Renal cortex interstitium (tissue), 11 donors: Measurements from ENCODE around the gene HSF2BP. TPM values are rescaled to one million over a fixed set of nuclear protein-coding genes. Genes with fewer than 3 reads are reported as not detected.
"Not testable (repeated sequence)": the region's sequence is repeated elsewhere in the genome, so short reads cannot be mapped to it uniquely, and the experiment has no call there.

Source experiments
- DNase-seq, 11 donors: peaks; one replicate each; pipeline ENCODE4 v3.0.0-alpha.2; 2013; ENCODE audit warnings: low read depth in 9 of 11, low spot score in 4 of 11; ENCODE audit errors: extremely low read depth in 1 of 11
- polyA plus RNA-seq, 3 donors: library from polyadenylated mRNA; unstranded; fragments of 120-200 nt; gene quantifications; one replicate each; pipeline ENCODE4 v1.2.1, GENCODE V29; 2013; ENCODE audit not compliant: insufficient read length in 3 of 3

HSF2BP gene
- polyA plus RNA-seq, 3 donors: 1.6 to 2.3 (median 2.3) TPM

DNA sequence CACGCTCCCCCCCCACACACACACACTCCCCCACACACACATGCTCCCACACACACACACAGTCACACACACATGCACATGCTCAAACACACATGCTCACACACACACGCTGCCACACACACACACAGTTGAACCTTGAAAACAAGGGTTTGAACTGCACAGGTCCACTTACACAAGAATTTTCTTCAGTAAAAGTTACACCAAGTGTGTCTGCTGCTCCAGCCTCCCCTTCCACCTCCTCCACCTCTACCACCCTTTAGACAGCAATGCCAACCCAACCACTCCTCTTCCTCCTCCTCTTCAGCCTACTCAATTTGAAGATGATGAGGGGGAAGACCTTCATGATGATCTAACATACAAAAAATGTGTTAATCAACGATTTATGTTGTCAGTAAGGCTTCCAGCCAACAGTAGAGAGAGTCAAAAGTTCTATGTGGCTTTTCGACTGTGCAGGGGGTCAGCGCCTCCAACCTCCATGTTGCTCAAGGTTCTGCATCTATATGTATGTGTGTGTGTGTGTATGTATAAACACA lies 26.8 kb downstream of the HSF2BP start:
- no peak for DNase-seq

DNA sequence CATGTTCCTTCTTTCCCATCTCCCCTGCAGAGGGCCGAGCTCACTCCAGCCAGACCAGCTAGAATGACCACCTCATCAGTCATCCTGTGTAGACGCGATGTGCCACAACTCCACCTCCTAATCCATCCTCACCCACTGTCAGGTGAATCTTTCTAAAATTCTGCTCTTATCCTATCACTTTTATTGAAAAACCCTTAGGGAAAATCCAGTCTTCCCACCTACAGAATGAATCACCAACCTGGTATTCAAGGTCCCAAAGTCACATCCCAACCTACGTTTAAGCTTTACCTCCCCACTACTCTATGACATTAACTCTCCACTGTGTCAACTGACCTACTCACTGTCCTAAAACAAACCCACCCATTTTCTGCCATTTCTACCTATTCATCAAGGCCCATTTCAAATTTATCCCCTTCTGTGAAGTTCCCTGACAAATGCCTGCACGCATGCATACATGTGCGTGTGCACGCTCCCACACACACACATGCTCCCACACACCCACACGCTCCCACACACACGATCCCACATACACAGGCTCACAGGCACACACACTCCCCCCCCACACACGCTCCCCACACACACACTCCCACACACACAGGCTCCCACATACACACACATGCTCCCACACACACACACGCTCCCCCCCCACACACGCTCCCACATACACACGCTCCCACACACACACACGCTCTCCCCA lies 27.7 kb downstream of the HSF2BP start:
- no peak for DNase-seq

DNA sequence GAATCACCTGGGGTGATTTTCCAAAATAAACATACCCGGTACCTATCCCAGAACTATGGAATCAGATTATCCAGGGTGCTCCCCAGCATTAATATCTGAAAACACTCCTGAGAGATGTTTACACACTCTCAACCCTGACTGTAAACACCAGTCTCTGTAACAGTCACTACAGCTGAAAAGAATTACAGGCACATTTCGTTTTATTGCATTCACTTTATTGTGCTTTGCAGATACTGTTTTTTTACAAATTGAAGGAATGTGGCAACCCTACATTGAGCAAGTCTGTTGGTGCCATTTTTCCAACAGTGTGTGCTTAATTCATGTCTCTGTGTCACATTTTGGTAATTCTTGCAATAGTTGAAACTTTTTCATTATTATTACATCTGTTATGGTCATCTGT lies 31.8 kb downstream of the HSF2BP start:
- DNase-seq: no peak

DNA sequence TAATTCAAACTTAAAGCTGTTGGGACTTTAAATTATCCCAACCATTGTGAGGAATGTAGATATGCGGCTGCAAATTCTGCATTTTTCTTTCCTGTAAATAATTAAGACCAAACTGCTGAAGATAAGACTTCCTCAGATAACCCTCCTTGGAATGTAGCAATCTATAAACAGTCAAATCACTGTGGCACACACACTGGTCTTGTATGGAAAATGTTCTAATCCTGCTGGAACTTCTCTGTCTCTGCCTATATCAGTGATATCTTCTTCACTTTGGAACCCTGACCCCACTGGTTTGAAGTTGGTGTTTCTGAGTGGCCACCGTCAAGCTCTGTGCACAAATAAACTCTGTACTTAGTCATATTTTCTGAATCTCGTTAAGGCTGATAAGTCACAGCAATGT lies 32.9 kb downstream of the HSF2BP start:
- no peak for DNase-seq

DNA sequence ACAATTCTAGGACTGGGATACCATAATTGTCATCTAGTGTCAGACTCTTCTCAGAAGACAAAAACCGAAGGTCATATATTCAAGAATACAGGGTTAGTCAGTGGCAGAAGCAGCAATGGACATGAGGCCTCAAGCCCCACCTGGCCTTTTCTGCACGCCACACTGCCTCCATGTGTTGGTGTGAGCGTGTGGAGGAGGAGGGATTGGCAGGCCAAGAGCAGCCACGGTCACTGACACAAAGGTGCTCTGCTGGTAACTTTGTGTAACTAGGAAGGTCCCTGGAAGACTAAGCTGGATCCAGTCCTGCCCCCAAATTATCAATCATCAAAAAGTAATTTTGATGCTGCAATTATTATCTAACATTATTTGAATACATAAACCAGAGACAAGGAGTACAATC lies 34.9 kb downstream of the HSF2BP start:
- DNase-seq: no peak

DNA sequence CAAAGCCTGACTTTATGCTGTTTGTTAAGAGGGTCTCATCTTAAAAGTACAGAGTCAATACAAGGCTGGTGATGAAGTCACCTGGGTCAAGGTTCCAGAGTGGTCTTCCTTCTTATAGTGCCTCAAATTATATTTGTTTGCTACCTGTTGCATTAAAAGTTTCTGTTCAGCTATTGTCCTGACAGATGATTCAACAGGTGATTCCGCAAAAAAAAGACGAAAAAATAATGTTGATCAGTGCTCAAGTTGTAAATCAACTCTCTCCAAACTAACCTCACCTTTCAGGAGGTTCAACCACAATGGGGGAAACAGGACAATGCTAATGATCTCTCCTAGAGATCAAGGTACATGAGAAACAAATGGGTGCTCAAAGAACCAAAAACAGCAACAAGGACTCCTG lies 35.7 kb downstream of the HSF2BP start:
- DNase-seq: no peak

DNA sequence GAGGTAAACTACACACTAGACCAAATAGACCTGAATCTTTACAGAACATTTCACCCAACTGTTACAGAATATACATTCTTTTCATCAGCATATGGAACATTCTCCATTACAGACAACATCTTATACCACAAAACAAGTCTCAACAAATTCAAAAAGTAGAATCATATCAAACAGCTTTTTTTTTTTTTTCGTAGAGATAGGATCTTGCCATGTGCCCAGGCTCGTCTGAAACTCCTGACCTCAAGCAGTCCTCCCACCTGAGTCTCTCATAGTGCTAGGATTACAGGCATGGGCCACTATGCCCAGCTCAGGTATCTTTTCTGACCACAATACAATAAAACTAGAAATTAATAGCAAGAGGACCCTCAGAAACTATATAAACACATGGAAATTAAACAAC lies 36.5 kb downstream of the HSF2BP start:
- no peak for DNase-seq

DNA sequence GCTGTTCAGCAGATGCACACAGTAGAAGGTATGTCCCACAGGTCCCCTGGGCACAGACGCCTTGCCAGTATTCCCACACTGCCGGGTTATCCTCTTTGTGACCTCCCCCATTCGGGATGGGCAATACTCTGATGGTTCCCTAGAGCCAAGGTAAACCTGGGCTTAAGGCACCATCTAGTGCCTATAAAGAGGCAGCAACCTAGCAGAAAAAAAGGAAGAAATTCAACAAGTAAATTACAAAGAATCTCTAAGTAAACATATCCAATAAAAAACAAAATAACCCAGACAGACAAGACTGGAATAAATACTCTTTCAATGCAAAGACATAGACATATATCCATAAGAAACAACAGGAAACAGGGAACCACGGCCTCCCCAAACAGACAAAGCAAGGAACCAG lies 39.4 kb downstream of the HSF2BP start:
- DNase-seq: no peak

DNA sequence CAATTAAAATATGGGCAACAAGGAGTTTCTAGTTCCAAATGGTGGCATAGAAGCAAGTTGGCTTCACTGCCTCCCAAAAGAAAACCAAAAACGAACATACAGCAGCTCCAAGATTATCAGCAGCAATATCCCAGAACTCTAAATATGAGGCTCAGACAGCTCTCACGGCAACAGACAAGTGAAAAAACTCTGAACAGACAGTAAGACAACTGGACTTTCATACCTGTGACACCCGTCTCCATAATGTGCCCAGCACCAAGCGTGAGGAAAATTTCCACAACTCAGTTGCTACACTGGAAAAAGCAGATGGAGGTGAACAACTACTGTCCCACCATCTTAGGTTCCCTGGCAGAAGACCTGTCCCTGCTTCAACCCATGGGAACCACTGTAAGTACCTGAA lies 39.9 kb downstream of the HSF2BP start:
- DNase-seq: no peak

DNA sequence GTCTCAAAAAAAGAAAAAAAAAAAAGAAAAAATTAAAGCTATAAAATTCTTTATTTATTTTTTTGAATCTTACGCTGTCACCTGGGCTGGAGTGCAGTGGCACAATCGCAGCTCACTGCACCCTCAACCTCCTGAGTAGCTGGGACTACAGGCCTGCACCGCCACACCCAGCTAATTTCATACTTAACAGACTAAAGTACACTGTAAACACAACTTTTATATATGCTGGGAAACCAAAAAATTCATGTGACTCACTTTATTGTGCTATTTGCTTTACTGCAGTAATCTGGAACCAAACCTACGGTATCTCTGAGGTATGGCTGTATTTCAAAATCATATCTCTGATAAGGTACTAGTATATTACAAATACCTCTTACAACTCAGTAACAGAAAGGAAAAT lies 40.3 kb downstream of the HSF2BP start:
- no peak for DNase-seq

DNA sequence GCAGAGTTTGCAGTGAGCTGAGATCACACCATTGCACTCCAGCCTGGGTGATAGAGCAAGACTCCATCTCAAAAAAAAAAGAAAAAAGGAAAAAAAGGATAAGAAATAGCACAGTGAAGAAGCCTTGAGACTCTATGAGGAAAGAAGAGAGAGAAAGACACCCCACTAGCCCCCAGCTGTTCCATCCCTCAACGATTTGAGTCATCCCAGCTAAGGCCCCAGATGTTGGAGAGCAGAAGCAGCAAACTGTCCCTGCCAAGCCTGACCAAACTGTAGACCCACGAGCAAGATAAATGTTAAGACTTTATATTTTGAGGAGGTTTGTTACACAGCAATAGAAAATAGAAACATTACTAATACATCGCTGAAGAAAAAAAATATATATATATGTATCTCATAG lies 42.4 kb downstream of the HSF2BP start:
- not testable (repeated sequence) for DNase-seq

DNA sequence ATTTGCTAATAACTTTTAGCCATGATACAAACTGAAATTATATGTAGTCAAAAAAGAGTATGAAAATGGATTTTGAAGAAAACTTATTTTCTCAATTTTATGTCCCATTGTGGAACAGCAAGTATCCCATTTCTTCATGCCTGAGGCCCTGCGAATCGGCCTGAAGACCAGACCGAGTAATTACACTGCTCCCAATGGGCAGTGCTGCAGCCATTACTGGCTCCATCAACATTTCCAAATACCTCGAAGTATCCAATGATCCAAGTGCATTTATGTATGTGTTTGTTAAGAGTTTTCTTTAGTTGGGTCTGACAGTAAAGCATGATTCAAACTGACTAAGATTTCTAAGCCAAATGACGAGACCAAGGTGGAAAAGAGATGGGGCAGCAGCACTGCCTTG lies 44.4 kb downstream of the HSF2BP start:
- no peak for DNase-seq

DNA sequence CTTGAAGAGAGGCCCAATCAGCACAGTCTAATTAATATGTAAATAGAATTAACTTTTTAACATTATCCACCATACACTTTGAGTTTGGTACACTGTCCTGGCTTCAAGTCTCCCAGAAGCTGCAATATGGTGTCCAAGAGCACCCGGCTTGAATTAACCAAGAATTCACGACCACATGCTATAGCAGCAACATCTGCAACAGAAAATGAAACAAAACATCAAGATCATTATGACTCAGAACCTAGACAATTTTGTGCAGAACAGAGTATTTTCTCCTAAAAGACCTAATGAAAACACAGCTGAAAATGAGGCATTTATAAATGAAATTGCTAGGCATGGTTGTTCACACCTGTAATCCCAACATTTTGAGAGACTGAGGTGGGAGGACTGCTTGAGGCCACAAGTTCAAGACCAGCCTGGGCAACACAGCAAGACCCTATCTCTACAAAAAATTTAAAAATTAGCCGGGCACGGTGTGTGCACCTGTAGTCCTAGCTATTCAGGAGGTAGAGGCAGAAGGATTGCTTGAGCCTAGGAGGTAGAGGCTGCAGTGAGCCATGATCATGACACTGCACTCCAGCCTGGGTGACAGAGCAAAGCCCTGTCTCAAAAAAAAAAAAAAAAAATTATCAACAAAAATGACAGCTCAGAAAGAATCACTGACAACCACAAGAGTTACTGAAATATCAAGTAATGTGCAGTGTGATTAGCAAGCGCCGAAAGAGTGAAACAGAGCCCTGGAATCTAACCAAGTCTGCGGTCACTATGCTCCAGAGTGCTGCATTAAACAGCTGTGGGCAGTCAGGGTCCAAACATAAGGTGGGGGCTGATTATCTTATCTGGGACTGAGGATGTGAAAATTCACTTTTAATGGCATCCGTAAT lies 45.3 kb downstream of the HSF2BP start:
- no peak for DNase-seq

DNA sequence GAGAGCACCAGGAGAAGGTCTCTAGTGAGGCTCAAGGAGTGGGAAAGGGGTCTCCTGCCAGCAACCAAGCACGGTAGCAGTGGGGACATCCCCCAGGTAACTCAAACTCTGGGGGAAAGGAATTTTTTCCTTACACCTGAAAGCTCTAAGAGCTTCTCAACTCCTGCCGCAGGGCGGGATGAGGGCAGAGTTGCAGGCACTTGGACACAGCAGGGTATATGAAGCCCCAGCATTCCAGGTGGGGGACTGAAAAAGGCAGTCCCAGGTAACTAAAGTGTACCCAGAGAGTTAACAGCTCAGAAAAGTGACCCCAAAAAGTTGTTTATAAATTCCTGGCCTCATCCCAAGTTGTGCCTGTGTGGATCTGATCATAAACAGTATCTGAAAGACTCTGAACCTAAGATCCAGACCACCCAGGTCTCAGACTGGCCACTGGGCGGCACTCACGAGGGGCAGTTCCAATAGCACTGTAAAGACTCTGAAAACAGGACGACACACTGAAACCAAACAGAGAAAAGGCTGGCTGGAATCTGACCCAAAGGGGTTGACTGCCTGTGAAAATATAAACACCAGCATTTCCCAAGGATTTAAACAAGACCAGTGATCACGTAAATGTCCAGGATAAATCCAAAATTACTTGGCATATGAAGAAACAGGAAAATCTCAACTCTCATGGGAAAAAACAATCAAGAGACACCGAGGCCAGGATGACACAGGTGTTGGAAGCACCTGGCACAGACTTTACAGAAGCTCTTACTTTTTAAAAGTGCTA lies 47.5 kb downstream of the HSF2BP start:
- DNase-seq: peak; percentile 18 to 57 (median 32)

DNA sequence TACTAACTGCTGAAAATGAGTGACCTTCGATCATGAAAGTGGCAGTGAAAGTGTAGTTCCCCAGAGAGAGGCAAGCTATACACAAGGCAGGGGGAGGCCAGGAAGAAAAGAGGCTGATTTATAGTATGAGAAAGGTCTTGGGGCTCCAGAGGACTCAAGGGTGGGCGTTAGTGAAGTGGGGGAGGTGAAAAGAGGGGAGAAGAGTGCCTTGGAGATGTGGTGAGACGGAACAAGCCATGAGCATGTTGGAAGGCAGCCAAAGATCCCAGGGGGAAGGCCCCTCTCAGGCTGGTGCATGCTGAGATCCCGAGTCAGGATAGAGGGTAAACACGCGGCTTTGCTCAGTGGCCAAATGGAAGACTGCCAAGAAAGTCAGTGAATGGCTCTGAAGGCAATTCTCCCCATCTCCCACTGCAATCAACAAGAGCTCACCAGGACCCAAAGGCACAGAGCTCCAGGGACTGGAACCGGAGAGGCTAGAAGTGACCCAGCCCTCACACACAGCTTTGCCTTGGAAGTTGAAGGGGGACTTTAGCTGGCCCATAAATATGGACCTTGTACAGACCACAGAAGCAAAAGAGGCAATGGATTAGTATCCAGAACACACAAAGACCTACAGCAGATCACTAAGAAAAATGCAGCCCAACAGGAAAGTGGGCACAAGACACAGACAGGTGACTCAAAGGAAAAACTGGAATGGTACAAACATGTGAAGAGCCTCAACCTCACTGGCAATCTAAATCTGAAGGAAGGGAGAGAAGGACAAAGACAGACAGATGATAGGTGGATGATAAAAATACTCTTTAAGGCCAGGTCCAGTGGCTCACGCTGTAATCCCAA lies 49.6 kb downstream of the HSF2BP start:
- peak in 5 of 11 donors; percentile 15 to 37 (median 35) for DNase-seq

DNA sequence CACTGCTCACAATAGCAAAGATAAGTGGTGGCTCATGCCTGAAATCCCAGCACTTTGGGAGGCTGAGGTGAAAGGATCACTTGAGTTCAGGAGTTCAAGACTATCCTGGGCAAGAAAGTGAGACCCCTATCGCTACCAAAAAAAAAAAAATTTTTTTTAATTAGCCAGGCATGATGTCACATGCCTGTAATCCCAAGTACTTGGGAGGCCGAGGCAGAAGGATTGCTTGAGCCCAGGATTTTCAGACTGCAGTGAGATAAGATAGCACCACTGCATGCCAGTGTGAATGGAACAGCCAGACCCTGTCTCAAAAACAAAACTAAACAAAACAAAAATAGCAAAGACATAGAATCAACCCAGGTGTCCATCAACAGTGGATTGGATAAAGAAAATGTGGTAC lies 50.6 kb downstream of the HSF2BP start:
- DNase-seq: no peak

DNA sequence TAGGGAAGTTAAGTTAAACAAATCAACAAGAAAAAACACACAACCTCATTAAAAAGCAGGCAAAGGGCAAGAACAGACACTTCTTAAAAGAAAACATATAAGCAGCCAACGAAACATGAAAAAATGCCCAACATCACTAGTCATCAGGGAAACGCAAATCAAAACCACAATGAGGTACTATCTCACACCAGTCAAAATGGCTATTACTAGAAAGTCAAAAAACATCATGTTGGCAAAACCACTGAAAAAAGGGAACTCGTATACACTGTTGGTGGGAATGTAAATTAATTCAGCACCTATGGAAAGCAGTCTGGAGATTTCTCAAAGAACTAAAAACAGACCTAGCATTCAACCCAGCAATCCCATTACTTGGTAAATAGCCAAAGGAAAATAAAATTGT lies 51.1 kb downstream of the HSF2BP start:
- no peak for DNase-seq

DNA sequence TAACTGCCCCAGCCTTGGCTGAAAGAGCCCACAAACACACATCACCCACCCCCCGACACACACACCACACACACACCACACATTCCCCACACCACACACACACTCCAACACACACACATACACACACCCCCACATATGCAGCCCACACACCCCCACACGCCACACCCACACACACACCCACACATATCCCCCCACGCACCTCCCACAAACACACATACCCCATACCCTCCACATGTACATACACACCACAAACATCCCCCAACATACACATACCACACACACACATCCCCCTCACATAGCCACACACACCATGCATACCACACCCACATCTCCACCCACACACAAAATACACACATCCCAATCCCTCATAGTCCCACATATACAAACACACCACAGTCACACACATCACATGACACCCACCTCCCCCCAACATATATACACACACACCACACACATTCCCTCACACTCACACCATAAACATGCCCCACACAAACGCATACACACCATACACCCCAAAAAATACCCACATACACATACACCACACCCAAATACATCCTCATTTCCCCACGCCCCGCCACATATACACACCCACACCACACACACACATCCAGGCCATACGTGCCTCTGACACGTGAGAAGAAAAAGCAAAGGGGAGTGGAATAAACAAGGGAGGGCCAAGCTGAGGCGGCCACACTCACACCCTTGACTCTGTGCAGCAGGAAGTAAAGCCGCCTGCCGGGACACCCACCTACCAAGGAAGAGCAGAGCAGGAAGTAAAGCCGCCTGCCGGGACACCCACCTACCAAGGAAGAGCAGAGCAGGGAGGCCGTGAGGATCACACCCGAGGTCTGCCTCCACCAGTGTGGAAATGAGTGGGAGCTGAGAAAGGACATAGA lies 53.7 kb downstream of the HSF2BP start:
- DNase-seq: no peak
